Lung (tissue), 12 donors: Measurements from ENCODE around the gene UVSSA. TPM values are rescaled to one million over a fixed set of nuclear protein-coding genes. Genes with fewer than 3 reads are reported as not detected.
A peak's percentile ranks its signal among the peaks of the same experiment; 100 is the strongest.

Experiments used
- ATAC-seq: fragments of 200-7000 bp; cut with Tn5 transposase; one replicate; pipeline ENCODE4 v1.9.1; 2020; ENCODE audit warnings: moderate number of reproducible peaks; ENCODE audit not compliant: insufficient read depth, low FRiP score
- DNase-seq, 3 donors: peaks; one replicate each; pipeline ENCODE4 v3.0.0-alpha.2; 2013 to 2017
- H3K27ac ChIP-seq, 2 donors: one replicate each; pipeline ENCODE4 v1.5.1; 2013; ENCODE audit warnings: mild to moderate bottlenecking in 2 of 2, moderate library complexity in 2 of 2, control low read depth in 1 of 2, inconsistent platforms in 1 of 2, low read depth in 1 of 2, low read length in 1 of 2
- H3K27me3 ChIP-seq, 3 donors: one replicate each; pipeline ENCODE4 v1.5.1; 2013; ENCODE audit warnings: low read length in 2 of 3; ENCODE audit not compliant: control insufficient read depth in 3 of 3, insufficient read depth in 3 of 3
- H3K36me3 ChIP-seq, 4 donors: one replicate each; pipeline ENCODE4 v1.5.1; 2013; ENCODE audit warnings: low read length in 4 of 4, mild to moderate bottlenecking in 1 of 4, moderate library complexity in 1 of 4; ENCODE audit not compliant: control insufficient read depth in 4 of 4, insufficient read depth in 4 of 4
- H3K4me1 ChIP-seq, 5 donors: one replicate each; pipeline ENCODE4 v1.5.1; 2013; ENCODE audit warnings: low read length in 5 of 5, mild to moderate bottlenecking in 2 of 5, moderate library complexity in 1 of 5; ENCODE audit not compliant: control insufficient read depth in 5 of 5, insufficient read depth in 5 of 5
- H3K4me3 ChIP-seq: one replicate; pipeline ENCODE4 v1.5.1; 2013; ENCODE audit warnings: mild to moderate bottlenecking, control low read depth, moderate library complexity
- H3K9ac ChIP-seq, 2 donors: one replicate each; pipeline ENCODE4 v1.5.1; 2013; ENCODE audit warnings: low read length in 2 of 2, control low read depth in 1 of 2; ENCODE audit not compliant: insufficient read depth in 1 of 2
- H3K9me3 ChIP-seq, 4 donors: one replicate each; pipeline ENCODE4 v1.5.1; 2013; ENCODE audit warnings: low read length in 3 of 4, mild to moderate bottlenecking in 1 of 4, moderate library complexity in 1 of 4; ENCODE audit not compliant: control insufficient read depth in 4 of 4, insufficient read depth in 3 of 4
- WGBS, 2 donors: extraction: QIAGEN DNeasy Blood & Tissue Kit; methylation state at CpG; one replicate each; pipeline ENCODE4 v1.1.7; 2013; 5-methylcytosine and 5-hydroxymethylcytosine counted together
- polyA plus RNA-seq, 2 donors: library from polyadenylated mRNA; stranded (reverse); fragments of 200-250 nt; gene quantifications; one replicate each; pipeline ENCODE4 v1.2.1, GENCODE V29; 2013
- total RNA-seq, 2 donors: library from RNA; depleted of rRNA in 1 of 2; stranded (reverse); fragments of >200 nt in 1 of 2; gene quantifications; one replicate each; pipeline ENCODE4 v1.2.1, GENCODE V29; 2014 to 2021
- TF ChIP-seq, protein P1 (sequence below): IDR thresholded peaks from 2 replicates; pipeline ENCODE4 v1.5.1; 2012; ENCODE audit warnings: mild to moderate bottlenecking; ENCODE audit errors: control extremely low read depth, extremely low read depth
- donor health status: control.
- donor health status: control.
- donor health status: Bipolar disorder and iron deficiency.
- donor health status: healthy.
- donor health status: DM: yes; HTN: yes; CAD: no.

The UVSSA gene
- total and polyA plus RNA-seq, 4 donors = 9.8 to 50.9 (median 17.7) TPM

DNA sequence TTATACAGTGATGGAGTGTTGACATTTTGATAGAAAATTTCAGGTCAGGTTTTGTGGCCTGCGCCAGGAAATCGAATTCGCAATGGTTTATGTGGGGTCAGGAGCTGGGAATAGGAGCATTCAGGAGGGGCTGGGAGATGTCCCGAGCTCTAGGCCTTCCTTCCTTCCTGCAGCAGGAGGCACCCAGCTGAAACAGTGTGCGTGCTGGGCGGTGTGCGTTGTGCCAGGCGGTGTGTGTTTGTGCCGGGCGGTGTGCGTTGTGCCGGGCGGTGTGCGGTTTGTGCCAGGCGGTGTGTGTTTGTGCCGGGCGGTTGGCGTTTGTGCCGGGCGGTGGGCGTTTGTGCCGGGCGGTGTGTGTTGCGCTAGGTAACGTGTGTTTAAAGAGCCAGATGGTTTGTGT, 1.7 kb downstream of the UVSSA start:
- DNase-seq (no peak), ATAC-seq (no peak)
- Histone ChIP-seq H3K27me3 (no peaks in the 10 kb centered on the region), H3K36me3 (peaks cover 0 to 15% (median 0%) of the 10 kb centered on the region in 4 donors), H3K27ac (peak overlapping the region in 1 of 2 donors; percentile 62), H3K9ac (no peak overlapping the region), H3K4me1 (peaks cover 2 to 24% (median 5%) of the 10 kb centered on the region in 5 donors), H3K4me3 (no peak overlapping the region), H3K9me3 (no peaks in the 10 kb centered on the region)
- TF ChIP-seq, protein P1, sequence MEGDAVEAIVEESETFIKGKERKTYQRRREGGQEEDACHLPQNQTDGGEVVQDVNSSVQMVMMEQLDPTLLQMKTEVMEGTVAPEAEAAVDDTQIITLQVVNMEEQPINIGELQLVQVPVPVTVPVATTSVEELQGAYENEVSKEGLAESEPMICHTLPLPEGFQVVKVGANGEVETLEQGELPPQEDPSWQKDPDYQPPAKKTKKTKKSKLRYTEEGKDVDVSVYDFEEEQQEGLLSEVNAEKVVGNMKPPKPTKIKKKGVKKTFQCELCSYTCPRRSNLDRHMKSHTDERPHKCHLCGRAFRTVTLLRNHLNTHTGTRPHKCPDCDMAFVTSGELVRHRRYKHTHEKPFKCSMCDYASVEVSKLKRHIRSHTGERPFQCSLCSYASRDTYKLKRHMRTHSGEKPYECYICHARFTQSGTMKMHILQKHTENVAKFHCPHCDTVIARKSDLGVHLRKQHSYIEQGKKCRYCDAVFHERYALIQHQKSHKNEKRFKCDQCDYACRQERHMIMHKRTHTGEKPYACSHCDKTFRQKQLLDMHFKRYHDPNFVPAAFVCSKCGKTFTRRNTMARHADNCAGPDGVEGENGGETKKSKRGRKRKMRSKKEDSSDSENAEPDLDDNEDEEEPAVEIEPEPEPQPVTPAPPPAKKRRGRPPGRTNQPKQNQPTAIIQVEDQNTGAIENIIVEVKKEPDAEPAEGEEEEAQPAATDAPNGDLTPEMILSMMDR = no peak
- WGBS, 2 donors = 67 to 87% methylated on average over 25 of the region's 25 CpGs

DNA sequence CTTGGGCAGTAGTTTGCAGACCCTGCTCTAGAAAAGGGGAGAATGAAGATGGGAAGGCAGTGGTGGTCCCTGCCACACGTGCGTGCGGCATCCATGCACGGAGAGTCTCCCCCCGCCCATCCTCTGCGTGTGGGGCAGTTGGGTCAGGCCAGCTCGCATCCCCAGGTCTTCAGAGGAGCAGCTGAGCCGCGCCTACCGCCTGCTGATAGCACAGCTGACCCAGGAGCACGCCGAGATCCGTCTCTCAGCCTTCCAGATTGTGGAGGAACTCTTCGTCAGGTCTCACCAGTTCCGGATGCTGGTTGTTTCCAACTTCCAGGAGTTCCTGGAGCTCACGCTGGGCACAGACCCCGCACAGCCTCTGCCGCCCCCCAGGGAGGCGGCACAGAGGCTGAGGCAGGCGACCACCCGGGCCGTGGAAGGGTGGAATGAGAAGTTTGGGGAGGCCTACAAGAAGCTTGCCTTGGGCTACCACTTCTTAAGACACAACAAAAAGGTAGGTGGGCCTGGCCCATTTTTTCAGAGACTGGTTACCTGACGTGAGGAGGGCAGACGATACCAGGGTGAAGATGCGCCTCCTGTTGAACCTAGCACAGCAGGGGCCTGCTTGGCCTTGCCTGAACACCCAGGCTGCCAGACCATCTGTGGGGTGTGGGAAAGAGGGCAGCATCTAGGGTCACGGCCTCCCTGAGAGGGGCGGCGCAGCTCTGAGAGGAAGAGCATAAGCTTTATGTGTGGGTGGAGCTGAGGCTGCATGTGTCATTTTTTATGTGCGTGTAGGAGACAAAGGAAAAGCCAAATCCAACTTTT, 2.6 kb downstream of the UVSSA start:
- no peaks in the 10 kb centered on the region for H3K27me3 ChIP-seq
- peak overlapping the region in 1 of 2 donors; percentile 11 for H3K27ac ChIP-seq
- ATAC-seq (no peak), DNase-seq (no peak)
- H3K9ac ChIP-seq = no peak overlapping the region
- H3K36me3 ChIP-seq = peaks cover 0 to 17% (median 0%) of the 10 kb centered on the region in 4 donors
- H3K4me3 ChIP-seq = no peak overlapping the region
- 84 to 93% methylated on average over 29 of the region's 29 CpGs for WGBS, 2 donors
- TF ChIP-seq, protein P1 = no peak
- peaks cover 2 to 24% (median 5%) of the 10 kb centered on the region in 5 donors for H3K4me1 ChIP-seq
- H3K9me3 ChIP-seq = no peaks in the 10 kb centered on the region

DNA sequence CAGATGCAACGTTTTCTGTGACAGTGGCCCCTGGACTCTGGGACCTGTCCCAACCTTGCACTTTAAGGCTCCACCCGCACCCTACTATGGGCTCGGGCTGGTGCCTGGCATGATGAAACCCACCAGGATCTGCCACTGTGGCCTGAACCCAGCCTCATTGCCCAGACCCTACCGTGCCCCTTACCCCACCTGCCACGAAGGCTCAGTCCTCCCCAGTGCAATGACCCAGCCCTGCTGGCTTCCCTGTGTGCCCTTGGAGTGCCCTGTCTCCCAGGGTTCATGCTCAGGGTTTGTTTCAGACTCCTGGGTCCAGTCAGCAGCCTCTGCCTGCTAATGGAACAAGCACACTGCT, 3.1 kb downstream of the UVSSA start:
- H3K36me3 ChIP-seq = peaks cover 0 to 21% (median 0%) of the 10 kb centered on the region in 4 donors
- no peak overlapping the region for H3K4me3 ChIP-seq
- no peak overlapping the region for H3K9ac ChIP-seq
- DNase-seq = no peak
- no peak overlapping the region for H3K27ac ChIP-seq
- TF ChIP-seq, protein P1 = no peak
- 91 to 92% methylated on average over 5 of the region's 5 CpGs for WGBS, 2 donors
- H3K9me3 ChIP-seq = no peaks in the 10 kb centered on the region
- H3K4me1 ChIP-seq = peaks cover under 1 to 21% (median 5%) of the 10 kb centered on the region in 5 donors
- ATAC-seq = no peak
- H3K27me3 ChIP-seq = no peaks in the 10 kb centered on the region
